Neural cell (in vitro differentiated cells): Measurements from ENCODE around the gene EPHX1. TPM values are rescaled to one million over a fixed set of nuclear protein-coding genes. Genes with fewer than 3 reads are reported as not detected.
"Not testable (repeated sequence)": the region's sequence is repeated elsewhere in the genome, so short reads cannot be mapped to it uniquely, and the experiment has no call there.

ENCODE experiments used
- H2AFZ ChIP-seq: fragments of 200-600, 300-800 bp; sonication (generic), shearing (Covaris generic); 2 replicates; pipeline ENCODE4 v1.6.0; 2014; ENCODE audit warnings: low read depth, mild to moderate bottlenecking, antibody characterized with exemption, low read length, moderate library complexity
- H3F3A ChIP-seq: fragments of 200-600 bp; shearing (Covaris generic); 2 replicates; pipeline ENCODE4 v1.6.1; 2016; ENCODE audit warnings: mild to moderate bottlenecking, moderate library complexity, mixed read lengths, antibody characterized with exemption, low read length; ENCODE audit not compliant: insufficient read depth, poor library complexity, severe bottlenecking
- H3K27ac ChIP-seq: fragments of 200-600, 300-800 bp; sonication (generic), shearing (Covaris generic); 2 replicates; pipeline ENCODE4 v1.5.1; 2014; ENCODE audit warnings: mild to moderate bottlenecking, low read length, moderate library complexity
- H3K27me3 ChIP-seq: fragments of 300-800, 200-600 bp; sonication (generic), shearing (Covaris generic); 2 replicates; pipeline ENCODE4 v1.6.0; 2014; ENCODE audit warnings: mild to moderate bottlenecking, low read depth, low read length, moderate library complexity; ENCODE audit not compliant: insufficient read depth
- H3K36me3 ChIP-seq: fragments of 300-800, 200-600 bp; sonication (generic), shearing (Covaris generic); 2 replicates; pipeline ENCODE4 v1.5.1; 2014; ENCODE audit warnings: mild to moderate bottlenecking, antibody characterized with exemption, low read length, moderate library complexity; ENCODE audit not compliant: insufficient read depth
- H3K4me2 ChIP-seq: fragments of 300-800, 200-600 bp; sonication (generic), shearing (Covaris generic); 2 replicates; pipeline ENCODE4 v1.6.0; 2014; ENCODE audit warnings: mild to moderate bottlenecking, low read length
- H3K4me3 ChIP-seq: fragments of 300-800, 200-600 bp; sonication (generic), shearing (Covaris generic); 2 replicates; pipeline ENCODE4 v1.5.1; 2014; ENCODE audit warnings: mild to moderate bottlenecking, low read length, moderate library complexity
- H3K79me2 ChIP-seq: fragments of 200-600 bp; shearing (Covaris generic); replicated peaks from 2 replicates; pipeline ENCODE4 v1.6.0; 2014; ENCODE audit warnings: mild to moderate bottlenecking, low read length, moderate library complexity; ENCODE audit not compliant: insufficient read depth
- H3K9ac ChIP-seq: fragments of 300-800, 200-600 bp; sonication (generic), shearing (Covaris generic); 2 replicates; pipeline ENCODE4 v1.6.1; 2016; ENCODE audit warnings: mild to moderate bottlenecking, low read length, mixed read lengths
- H3K9me2 ChIP-seq: fragments of 200-600 bp; shearing (Covaris generic); 2 replicates; pipeline ENCODE4 v1.6.1; 2016; ENCODE audit warnings: mild to moderate bottlenecking, low read length, mixed read lengths; ENCODE audit not compliant: insufficient read depth
- H3K9me3 ChIP-seq: fragments of 200-600, 300-800 bp; sonication (generic), shearing (Covaris generic); 2 replicates; pipeline ENCODE4 v1.6.1; 2016; ENCODE audit warnings: mild to moderate bottlenecking, mixed run types, low read length, moderate library complexity, mixed read lengths
- H4K20me1 ChIP-seq: fragments of 200-600 bp; shearing (Covaris generic); 2 replicates; pipeline ENCODE4 v1.6.1; 2016; ENCODE audit warnings: mild to moderate bottlenecking, mixed run types; ENCODE audit not compliant: insufficient read depth
- EP300 ChIP-seq: fragments of 450-650 bp; conservative IDR thresholded peaks from 2 replicates; pipeline ENCODE4 v1.6.1; 2014; ENCODE audit warnings: antibody characterized with exemption, mild to moderate bottlenecking, moderate library complexity; ENCODE audit not compliant: poor library complexity, severe bottlenecking
- MXI1 ChIP-seq: fragments of 450-650 bp; conservative IDR thresholded peaks from 2 replicates; pipeline ENCODE4 v1.6.1; 2014; ENCODE audit warnings: antibody characterized with exemption, mild to moderate bottlenecking; ENCODE audit not compliant: poor library complexity, severe bottlenecking
- POLR2AphosphoS5 ChIP-seq: IDR thresholded peaks from 2 replicates; pipeline ENCODE4 v1.6.1; 2012
- RAD21 ChIP-seq: fragments of 450-650 bp; conservative IDR thresholded peaks from 2 replicates; pipeline ENCODE4 v1.6.1; 2014; ENCODE audit warnings: antibody characterized with exemption, mild to moderate bottlenecking, moderate library complexity
- SMC3 ChIP-seq: fragments of 450-650 bp; conservative IDR thresholded peaks from 2 replicates; pipeline ENCODE4 v1.6.1; 2014; ENCODE audit warnings: antibody characterized with exemption, mild to moderate bottlenecking, moderate library complexity; ENCODE audit not compliant: poor library complexity
- TAF1 ChIP-seq: IDR thresholded peaks from 2 replicates; pipeline ENCODE4 v1.6.1; 2012; ENCODE audit warnings: low read depth
- polyA plus RNA-seq: library from polyadenylated mRNA; depleted of rRNA; stranded (reverse); fragments of >200 nt; gene quantifications from 2 replicates; pipeline ENCODE4 v1.2.3, GENCODE V29; 2014
- TF ChIP-seq, protein P1 (sequence below): IDR thresholded peaks from 2 replicates; pipeline ENCODE4 v1.6.1; 2012; ENCODE audit warnings: borderline replicate concordance
- TF ChIP-seq, protein P2 (sequence below): fragments of 450-650 bp; IDR thresholded peaks from 2 replicates; pipeline ENCODE4 v1.5.1; 2014; ENCODE audit warnings: antibody characterized with exemption, mild to moderate bottlenecking, moderate library complexity; ENCODE audit not compliant: poor library complexity, severe bottlenecking

EPHX1 gene
- polyA plus RNA-seq, 1 donor from 2014 or later, result 8.7 TPM

DNA sequence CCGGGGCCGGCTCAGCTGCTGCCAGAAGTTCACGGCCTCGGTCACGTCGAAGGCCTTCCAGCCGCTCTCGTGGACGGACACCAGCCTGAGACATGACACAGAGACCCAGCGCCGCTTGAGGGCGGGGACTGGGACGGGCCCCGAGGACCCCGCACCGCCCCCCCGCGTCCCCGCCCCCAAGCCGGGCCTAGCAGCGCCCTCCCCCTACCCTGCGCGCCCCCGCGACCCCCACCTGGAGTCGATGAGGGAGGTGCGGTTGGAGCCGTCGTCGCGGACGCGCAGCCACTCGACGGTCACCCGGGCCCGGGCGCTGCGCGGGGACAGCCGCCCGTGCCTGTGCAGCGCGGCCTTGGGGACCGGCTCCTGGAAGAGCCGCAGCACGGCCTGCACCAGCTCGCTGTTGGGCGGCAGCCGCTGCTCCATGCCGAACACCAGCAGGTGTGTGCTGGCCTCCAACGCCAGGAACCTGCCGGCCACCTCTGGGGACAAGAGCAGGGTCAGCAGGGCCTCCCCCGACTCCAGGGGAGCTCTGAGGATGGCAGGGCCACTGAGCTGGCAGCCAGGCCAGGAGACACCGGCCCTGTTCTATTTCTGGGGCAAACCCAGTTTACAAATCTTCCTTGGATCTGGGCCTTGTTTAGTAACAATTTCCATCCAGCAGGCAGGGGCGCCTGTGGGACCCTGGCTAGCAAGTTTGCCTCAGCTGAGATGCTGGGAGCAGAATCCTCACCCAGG is 77.8 kb downstream of the EPHX1 start:
- H3K4me2 ChIP-seq, H2AFZ ChIP-seq, H3K9ac ChIP-seq: not testable (repeated sequence)

DNA sequence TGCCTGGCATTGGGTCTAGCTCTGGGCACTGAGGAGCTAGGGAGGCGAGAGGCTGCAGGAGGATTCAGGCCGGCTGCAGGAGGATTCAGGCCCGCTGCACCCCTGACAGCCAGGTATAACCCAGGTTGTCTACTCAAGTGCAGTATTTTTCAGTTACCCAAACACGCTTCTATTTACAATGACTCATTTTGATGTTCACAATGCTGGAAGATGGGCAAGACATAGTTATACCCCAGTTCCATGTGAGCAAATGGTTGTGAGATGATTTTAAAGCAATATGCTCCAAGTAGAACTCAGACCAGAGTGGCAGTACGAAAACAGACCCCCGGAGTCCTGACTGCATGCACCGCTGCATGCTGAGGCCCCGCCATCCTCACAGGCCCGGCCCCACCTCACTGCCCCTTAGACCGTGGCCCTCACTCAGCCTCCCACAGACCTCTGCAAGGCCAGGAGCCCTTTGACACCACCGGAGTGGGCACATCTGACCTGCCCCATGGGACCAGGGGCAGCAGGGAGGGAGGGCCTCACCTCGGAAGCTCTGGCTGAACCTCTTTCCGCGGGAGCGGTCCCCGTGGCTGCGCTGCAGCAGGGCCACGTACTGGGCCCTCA is 78.5 kb downstream of the EPHX1 start:
- Histone ChIP-seq H3K9ac (no peak overlapping the region), H4K20me1 (no peaks in the 10 kb centered on the region), H3K27me3 (peaks cover 7% of the 10 kb centered on the region), H3K79me2 (no peaks in the 10 kb centered on the region), H3K9me2 (no peaks in the 10 kb centered on the region), H3K36me3 (no peaks in the 10 kb centered on the region), H3K4me3 (no peak overlapping the region), H3K27ac (no peak overlapping the region), H3F3A (no peaks in the 10 kb centered on the region), H2AFZ (no peak overlapping the region), H3K9me3 (no peaks in the 10 kb centered on the region), H3K4me2 (no peak overlapping the region)
- TF ChIP-seq, protein P1, sequence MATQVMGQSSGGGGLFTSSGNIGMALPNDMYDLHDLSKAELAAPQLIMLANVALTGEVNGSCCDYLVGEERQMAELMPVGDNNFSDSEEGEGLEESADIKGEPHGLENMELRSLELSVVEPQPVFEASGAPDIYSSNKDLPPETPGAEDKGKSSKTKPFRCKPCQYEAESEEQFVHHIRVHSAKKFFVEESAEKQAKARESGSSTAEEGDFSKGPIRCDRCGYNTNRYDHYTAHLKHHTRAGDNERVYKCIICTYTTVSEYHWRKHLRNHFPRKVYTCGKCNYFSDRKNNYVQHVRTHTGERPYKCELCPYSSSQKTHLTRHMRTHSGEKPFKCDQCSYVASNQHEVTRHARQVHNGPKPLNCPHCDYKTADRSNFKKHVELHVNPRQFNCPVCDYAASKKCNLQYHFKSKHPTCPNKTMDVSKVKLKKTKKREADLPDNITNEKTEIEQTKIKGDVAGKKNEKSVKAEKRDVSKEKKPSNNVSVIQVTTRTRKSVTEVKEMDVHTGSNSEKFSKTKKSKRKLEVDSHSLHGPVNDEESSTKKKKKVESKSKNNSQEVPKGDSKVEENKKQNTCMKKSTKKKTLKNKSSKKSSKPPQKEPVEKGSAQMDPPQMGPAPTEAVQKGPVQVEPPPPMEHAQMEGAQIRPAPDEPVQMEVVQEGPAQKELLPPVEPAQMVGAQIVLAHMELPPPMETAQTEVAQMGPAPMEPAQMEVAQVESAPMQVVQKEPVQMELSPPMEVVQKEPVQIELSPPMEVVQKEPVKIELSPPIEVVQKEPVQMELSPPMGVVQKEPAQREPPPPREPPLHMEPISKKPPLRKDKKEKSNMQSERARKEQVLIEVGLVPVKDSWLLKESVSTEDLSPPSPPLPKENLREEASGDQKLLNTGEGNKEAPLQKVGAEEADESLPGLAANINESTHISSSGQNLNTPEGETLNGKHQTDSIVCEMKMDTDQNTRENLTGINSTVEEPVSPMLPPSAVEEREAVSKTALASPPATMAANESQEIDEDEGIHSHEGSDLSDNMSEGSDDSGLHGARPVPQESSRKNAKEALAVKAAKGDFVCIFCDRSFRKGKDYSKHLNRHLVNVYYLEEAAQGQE, result no peak
- TF ChIP-seq MXI1, result no peak
- TF ChIP-seq RAD21, result no peak
- no peak for TF ChIP-seq POLR2AphosphoS5
- TF ChIP-seq SMC3, result no peak
- TF ChIP-seq, protein P2, sequence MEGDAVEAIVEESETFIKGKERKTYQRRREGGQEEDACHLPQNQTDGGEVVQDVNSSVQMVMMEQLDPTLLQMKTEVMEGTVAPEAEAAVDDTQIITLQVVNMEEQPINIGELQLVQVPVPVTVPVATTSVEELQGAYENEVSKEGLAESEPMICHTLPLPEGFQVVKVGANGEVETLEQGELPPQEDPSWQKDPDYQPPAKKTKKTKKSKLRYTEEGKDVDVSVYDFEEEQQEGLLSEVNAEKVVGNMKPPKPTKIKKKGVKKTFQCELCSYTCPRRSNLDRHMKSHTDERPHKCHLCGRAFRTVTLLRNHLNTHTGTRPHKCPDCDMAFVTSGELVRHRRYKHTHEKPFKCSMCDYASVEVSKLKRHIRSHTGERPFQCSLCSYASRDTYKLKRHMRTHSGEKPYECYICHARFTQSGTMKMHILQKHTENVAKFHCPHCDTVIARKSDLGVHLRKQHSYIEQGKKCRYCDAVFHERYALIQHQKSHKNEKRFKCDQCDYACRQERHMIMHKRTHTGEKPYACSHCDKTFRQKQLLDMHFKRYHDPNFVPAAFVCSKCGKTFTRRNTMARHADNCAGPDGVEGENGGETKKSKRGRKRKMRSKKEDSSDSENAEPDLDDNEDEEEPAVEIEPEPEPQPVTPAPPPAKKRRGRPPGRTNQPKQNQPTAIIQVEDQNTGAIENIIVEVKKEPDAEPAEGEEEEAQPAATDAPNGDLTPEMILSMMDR, result no peak

More for the DNA sequence above, 77.8 kb downstream of the EPHX1 start:
- not testable (repeated sequence) for H3F3A ChIP-seq, H3K36me3 ChIP-seq, H3K9me2 ChIP-seq, H3K4me3 ChIP-seq, H4K20me1 ChIP-seq, H3K79me2 ChIP-seq, H3K9me3 ChIP-seq, H3K27ac ChIP-seq
- H3K27me3 ChIP-seq, result peaks cover 14% of the 10 kb centered on the region

DNA sequence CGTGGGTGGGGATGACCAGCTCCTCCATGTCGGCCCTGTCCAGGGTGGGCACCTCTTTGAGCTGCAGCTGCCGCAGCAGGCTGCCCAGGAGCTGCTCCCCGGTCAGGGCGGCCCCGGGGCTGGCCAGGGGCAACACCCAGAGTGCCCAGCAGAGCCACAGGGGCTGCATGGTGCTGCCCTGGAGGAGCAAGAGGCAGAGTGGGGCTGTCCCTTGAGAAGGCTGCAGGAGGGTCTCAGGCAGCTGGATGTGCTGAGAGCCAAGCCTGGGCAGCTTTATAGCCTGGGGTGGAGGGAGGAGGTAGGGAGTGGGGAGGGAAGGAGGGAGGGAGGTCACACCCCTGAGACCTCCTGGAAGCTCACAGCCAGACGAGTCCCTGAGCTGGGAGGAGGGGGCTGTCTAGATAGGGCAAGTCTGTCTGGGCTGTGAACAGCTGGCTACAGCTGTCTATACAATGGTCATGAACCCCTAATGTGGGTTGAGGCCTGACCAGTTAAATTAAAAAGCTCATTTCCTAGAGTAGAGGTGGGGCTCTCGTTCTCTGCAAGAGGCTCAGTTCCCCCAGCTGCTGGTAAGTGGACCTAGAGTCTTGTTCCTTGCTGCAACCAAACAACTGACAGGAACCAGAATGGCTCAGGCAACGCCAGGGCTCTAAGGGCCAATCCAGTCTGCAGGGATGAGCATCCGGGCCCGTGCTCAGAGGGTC is 79.1 kb downstream of the EPHX1 start, which contains the start of gene LEFTY1:
Gene LEFTY1 (minus strand): TSS at position 249 of the 704 bp plus-strand sequence. CDS start 80 bp downstream, at position 169.
- Histone ChIP-seq H3K4me2 (no peak within 1 kb of the TSS), H3K9me3 (no peaks in the 10 kb centered on the region), H3K79me2 (no peaks in the 10 kb centered on the region), H3K9ac (no peak within 1 kb of the TSS), H3K27ac (no peak within 1 kb of the TSS), H3K4me3 (no peak within 1 kb of the TSS), H4K20me1 (no peaks in the 10 kb centered on the region), H2AFZ (no peak within 1 kb of the TSS), H3K27me3 (peaks cover under 1% of the 10 kb centered on the region), H3F3A (no peaks in the 10 kb centered on the region), H3K9me2 (no peaks in the 10 kb centered on the region), H3K36me3 (no peaks in the 10 kb centered on the region)
- TF ChIP-seq TAF1, result no peak
- TF ChIP-seq RAD21, result no peak
- TF ChIP-seq, protein P2, result no peak
- no peak for TF ChIP-seq EP300
- no peak for TF ChIP-seq SMC3
- TF ChIP-seq, protein P1, result no peak
- TF ChIP-seq MXI1, result no peak
